Osteoblast (primary cell): ENCODE measurements around the gene SNORC. TPM values are rescaled to one million over a fixed set of nuclear protein-coding genes. Genes with fewer than 3 reads are reported as not detected.

Source experiments
- DNase-seq: peaks from one replicate; pipeline ENCODE4 v3.0.0; 2011; ENCODE audit warnings: low spot score, mixed read lengths; ENCODE audit not compliant: insufficient read length; ENCODE audit errors: missing footprints
- H2AFZ ChIP-seq: 2 replicates; pipeline ENCODE4 v1.6.0; 2011; ENCODE audit warnings: mild to moderate bottlenecking, low read length
- H3K27ac ChIP-seq: 2 replicates; pipeline ENCODE4 v1.5.1; 2011; ENCODE audit warnings: mild to moderate bottlenecking, low read depth, low read length, moderate library complexity
- H3K27me3 ChIP-seq: 2 replicates; pipeline ENCODE4 v1.6.0; 2012; ENCODE audit warnings: mild to moderate bottlenecking, control low read depth, inconsistent platforms, low read length, moderate library complexity; ENCODE audit not compliant: insufficient read depth
- H3K36me3 ChIP-seq: 2 replicates; pipeline ENCODE4 v1.5.1; 2011; ENCODE audit warnings: mild to moderate bottlenecking, low read length, control low read depth, moderate library complexity; ENCODE audit not compliant: insufficient read depth
- H3K4me1 ChIP-seq: 2 replicates; pipeline ENCODE4 v1.5.1; 2011; ENCODE audit warnings: mild to moderate bottlenecking, low read length, control low read depth, moderate library complexity; ENCODE audit not compliant: insufficient read depth
- H3K4me2 ChIP-seq: 2 replicates; pipeline ENCODE4 v1.6.0; 2011; ENCODE audit warnings: mild to moderate bottlenecking, low read length; ENCODE audit not compliant: insufficient read depth
- H3K4me3 ChIP-seq: fragments of 200-600 bp; sonication (generic); 3 replicates; pipeline ENCODE4 v1.5.1; 2012; ENCODE audit warnings: mild to moderate bottlenecking, low read length, inconsistent platforms; ENCODE audit not compliant: insufficient read depth
- H3K79me2 ChIP-seq: 2 replicates; pipeline ENCODE4 v1.6.0; 2012; ENCODE audit warnings: mild to moderate bottlenecking, low read length, control low read depth, inconsistent platforms; ENCODE audit not compliant: insufficient read depth
- H3K9me3 ChIP-seq: 2 replicates; pipeline ENCODE4 v1.5.1; 2011; ENCODE audit warnings: low read depth, low read length, control low read depth
- H4K20me1 ChIP-seq: 2 replicates; pipeline ENCODE4 v1.6.0; 2012; ENCODE audit warnings: mild to moderate bottlenecking, low read length, control low read depth; ENCODE audit not compliant: insufficient read depth
- CTCF ChIP-seq: IDR thresholded peaks from 2 replicates; pipeline ENCODE4 v1.5.1; 2011; ENCODE audit warnings: mild to moderate bottlenecking, low read depth, low read length, moderate library complexity; ENCODE audit errors: extremely low read depth
- total RNA-seq: library from RNA; depleted of rRNA; stranded (reverse); fragments of >200 nt; gene quantifications from 2 replicates; pipeline ENCODE4 v1.2.3, GENCODE V29; 2012

Gene SNORC
- total RNA-seq, 1 donor: 0.72 TPM

DNA sequence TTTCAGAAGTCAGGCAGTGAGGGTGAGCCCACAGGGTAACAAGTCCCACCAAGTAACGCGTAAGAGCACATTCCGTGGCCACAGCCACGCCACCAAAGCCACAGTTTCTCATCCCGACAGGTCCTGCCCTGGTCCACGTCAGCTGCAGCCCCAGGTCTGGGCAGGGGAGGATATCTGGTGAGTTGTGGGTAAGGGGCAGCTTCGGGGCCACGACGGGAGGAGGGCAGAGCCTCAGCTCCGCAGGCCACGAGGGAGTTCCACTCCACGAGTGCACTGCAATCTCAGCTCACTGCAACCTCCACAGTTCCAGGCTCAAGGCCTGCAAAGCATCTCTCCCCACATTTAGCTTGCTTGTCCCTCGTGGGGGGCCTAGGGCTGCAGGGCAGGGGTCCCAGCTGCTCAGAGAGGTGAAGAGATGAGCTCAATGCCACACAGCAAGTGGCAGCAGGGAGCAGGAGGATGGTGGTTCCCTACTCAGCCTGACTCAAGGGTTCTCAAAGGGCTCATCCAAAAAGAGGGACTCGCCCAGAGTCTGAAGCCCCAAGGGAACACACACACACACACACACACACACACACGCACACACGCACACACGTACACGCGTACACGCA, 12.5 kb downstream of the SNORC start:
- H3K4me1 ChIP-seq: no peaks in the 10 kb centered on the region
- no peak overlapping the region for H3K27ac ChIP-seq
- H3K79me2 ChIP-seq: no peaks in the 10 kb centered on the region
- no peaks in the 10 kb centered on the region for H3K27me3 ChIP-seq
- H3K9me3 ChIP-seq: no peaks in the 10 kb centered on the region
- H2AFZ ChIP-seq: no peak overlapping the region
- no peak overlapping the region for H3K4me3 ChIP-seq
- DNase-seq: peak; percentile 63
- H3K4me2 ChIP-seq: no peak overlapping the region
- no peaks in the 10 kb centered on the region for H4K20me1 ChIP-seq
- no peaks in the 10 kb centered on the region for H3K36me3 ChIP-seq
- TF ChIP-seq CTCF: no peak

DNA sequence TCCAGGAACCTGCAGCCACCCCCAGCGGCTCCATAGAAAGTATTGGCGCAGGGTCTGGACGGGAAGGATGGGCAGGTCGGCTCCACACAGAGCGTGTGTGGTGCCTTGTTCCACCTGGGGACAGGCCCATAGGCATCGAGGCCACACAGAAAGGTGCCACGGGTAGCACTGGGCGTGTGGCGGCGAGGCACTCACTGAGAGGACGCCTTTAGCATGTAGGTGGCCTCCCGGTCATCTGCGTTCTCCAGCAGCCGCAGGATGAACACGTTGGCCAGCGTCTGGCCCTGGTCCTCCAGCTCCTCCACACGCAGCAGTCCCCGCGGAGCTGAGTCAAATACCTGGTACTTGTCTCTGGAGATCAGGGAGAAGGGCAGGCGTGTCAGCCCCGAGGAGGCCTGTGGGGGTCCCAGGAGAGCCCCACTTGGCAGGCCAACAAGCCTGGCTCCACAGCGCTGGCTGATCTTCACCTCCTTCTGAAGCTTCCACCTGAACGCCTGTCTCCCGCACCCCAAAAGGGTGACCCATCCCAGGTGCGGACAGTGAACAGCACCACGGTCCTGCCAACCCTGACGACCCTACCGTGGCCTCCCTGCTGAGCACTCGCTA, 13.2 kb downstream of the SNORC start:
- Histone ChIP-seq H3K4me3 (no peak overlapping the region), H4K20me1 (no peaks in the 10 kb centered on the region), H3K4me2 (no peak overlapping the region), H3K36me3 (no peaks in the 10 kb centered on the region), H3K4me1 (no peaks in the 10 kb centered on the region), H3K9me3 (no peaks in the 10 kb centered on the region), H3K27me3 (no peaks in the 10 kb centered on the region), H3K27ac (no peak overlapping the region), H2AFZ (no peak overlapping the region), H3K79me2 (no peaks in the 10 kb centered on the region)
- peak; percentile 71 for DNase-seq
- no peak for TF ChIP-seq CTCF

DNA sequence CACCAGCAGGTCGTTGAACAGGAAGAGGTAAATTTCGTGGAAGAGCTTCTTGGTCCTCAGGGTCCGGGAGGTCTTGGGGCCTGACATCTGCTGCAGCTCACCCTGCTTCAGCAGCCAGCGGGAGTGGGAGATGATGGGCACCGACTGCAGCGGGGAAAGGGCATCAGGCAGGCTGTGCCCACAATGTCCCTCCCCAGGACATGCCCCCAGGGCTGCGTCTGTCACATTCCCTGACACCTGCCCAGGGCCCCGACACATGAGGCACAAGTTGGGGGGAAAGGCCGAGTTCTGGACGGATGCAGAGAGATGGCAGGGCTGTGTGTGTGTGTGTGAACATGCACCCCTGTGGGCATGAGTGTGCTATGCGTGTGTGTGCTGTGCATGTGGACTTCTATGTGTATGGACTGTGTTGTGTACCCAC, 13.9 kb downstream of the SNORC start:
- no peaks in the 10 kb centered on the region for H3K36me3 ChIP-seq
- no peak for TF ChIP-seq CTCF
- no peaks in the 10 kb centered on the region for H3K27me3 ChIP-seq
- H3K79me2 ChIP-seq: no peaks in the 10 kb centered on the region
- H3K4me2 ChIP-seq: no peak overlapping the region
- H3K27ac ChIP-seq: no peak overlapping the region
- no peaks in the 10 kb centered on the region for H3K4me1 ChIP-seq
- no peak overlapping the region for H2AFZ ChIP-seq
- H3K9me3 ChIP-seq: no peaks in the 10 kb centered on the region
- peak; percentile 68 for DNase-seq
- no peaks in the 10 kb centered on the region for H4K20me1 ChIP-seq
- H3K4me3 ChIP-seq: no peak overlapping the region

DNA sequence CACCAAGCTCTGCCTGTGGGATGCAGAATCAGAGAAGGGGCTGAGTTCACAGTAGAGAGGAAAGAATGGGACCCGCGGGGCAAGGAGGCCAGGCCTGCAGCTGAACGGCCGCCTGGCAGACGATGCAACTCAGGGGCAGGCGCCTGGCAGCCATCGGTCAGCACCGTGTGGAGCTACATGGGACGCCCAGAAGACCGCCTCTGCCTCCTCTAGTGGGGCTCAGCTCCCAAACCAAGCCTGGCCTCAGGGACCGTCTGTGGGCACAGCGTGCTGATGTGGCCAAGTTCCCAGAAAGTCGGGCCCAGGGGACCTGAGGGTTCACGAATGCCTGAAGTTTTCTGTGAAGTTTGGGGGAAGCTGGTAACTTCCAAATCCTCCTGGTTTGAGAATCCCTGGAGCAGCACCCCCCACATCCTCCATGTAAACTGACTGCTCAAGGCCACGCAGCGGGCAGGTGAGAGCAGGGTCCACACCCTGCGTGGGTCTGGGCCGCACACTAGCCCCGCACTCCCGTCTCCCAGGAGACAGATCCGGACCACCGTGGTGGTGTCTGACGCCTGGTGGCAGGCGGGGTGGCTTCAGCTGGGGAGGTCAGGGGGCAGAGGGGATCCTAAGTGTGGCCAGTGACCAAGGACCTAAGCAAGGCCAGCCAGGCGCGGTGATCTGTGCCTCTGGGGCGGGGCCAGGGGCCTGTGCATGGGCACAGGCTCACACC, 14.6 kb downstream of the SNORC start:
- H4K20me1 ChIP-seq: no peaks in the 10 kb centered on the region
- no peaks in the 10 kb centered on the region for H3K36me3 ChIP-seq
- no peak overlapping the region for H3K4me2 ChIP-seq
- H3K4me3 ChIP-seq: no peak overlapping the region
- H3K4me1 ChIP-seq: no peaks in the 10 kb centered on the region
- peak; percentile 89 for DNase-seq
- no peak overlapping the region for H3K27ac ChIP-seq
- no peak overlapping the region for H2AFZ ChIP-seq
- H3K27me3 ChIP-seq: no peaks in the 10 kb centered on the region
- H3K9me3 ChIP-seq: no peaks in the 10 kb centered on the region
- H3K79me2 ChIP-seq: no peaks in the 10 kb centered on the region
- TF ChIP-seq CTCF: no peak
